ENCODE results near the gene RAB11FIP4.

RAB11FIP4 gene

DNA sequence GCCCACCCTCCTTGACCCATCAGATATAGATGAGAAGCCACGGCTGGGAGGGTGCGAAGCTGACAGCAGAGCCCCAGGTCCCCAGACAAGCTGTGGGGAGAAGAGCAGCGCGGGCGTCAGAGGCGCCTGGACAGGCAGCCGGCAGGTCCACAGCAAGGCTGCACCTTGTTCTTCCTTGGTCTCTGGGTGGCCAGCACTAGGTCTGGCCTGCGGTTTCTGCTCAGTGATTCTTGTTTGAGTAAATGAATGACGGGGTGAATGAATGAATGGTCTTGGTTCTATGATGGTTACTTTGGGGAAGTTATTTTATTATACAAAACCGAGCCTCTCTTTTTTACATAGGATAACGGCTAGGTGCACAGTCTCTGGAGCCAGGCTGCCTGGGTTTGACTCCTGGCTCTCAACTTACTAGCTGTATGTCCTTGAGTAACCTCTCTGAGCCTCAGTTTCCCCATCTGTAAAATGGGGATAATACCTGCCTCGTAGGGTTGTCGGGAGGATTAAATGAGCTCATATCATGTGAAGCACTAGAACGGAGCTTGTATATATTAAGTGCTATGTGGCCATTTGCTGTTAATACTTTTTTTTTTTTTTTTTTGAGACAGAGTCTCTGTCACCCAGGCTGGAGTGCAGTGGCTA, 86.1 kb downstream of the RAB11FIP4 start:
- H3K9me3 ChIP-seq (ENCODE audit: insufficient read depth, low read length, severe bottlenecking): no peaks in the 10 kb centered on the region
- H3K27me3 ChIP-seq (ENCODE audit: insufficient read depth, low read length, poor library complexity): no peaks in the 10 kb centered on the region
- H4K20me1 ChIP-seq (ENCODE audit: insufficient read depth, low read length): no peaks in the 10 kb centered on the region
- H3K79me2 ChIP-seq (ENCODE audit: insufficient read depth, low read length): no peaks in the 10 kb centered on the region
- DNase-seq (no peak), ATAC-seq (ENCODE audit: insufficient read depth, low read depth) (no peak)
- no peak for TF ChIP-seq EZH2 (IDR thresholded peaks at IDR 0.05; ENCODE audit: borderline replicate concordance, low read depth, low read length, severe bottlenecking)
- TF ChIP-seq, protein P1, sequence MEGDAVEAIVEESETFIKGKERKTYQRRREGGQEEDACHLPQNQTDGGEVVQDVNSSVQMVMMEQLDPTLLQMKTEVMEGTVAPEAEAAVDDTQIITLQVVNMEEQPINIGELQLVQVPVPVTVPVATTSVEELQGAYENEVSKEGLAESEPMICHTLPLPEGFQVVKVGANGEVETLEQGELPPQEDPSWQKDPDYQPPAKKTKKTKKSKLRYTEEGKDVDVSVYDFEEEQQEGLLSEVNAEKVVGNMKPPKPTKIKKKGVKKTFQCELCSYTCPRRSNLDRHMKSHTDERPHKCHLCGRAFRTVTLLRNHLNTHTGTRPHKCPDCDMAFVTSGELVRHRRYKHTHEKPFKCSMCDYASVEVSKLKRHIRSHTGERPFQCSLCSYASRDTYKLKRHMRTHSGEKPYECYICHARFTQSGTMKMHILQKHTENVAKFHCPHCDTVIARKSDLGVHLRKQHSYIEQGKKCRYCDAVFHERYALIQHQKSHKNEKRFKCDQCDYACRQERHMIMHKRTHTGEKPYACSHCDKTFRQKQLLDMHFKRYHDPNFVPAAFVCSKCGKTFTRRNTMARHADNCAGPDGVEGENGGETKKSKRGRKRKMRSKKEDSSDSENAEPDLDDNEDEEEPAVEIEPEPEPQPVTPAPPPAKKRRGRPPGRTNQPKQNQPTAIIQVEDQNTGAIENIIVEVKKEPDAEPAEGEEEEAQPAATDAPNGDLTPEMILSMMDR (IDR thresholded peaks at IDR 0.05; ENCODE audit: borderline replicate concordance, extremely low read depth, low read length, poor library complexity, severe bottlenecking): no peak
- no peak overlapping the region for H3K4me3 ChIP-seq (ENCODE audit: low read depth in 1 of 2, low read length in 2 of 2)
- no peak overlapping the region for H3K27ac ChIP-seq (ENCODE audit: low read length)
- H3K36me3 ChIP-seq (ENCODE audit: insufficient read depth, low read length): no peaks in the 10 kb centered on the region
- no peak overlapping the region for H3K9ac ChIP-seq (ENCODE audit: low read depth, low read length)
- H3K4me1 ChIP-seq (ENCODE audit: insufficient read depth, low read length): no peaks in the 10 kb centered on the region
- no peak overlapping the region for H2AFZ ChIP-seq (ENCODE audit: low read depth, low read length)
- H3K4me2 ChIP-seq (ENCODE audit: insufficient read depth, low read length): no peak overlapping the region

DNA sequence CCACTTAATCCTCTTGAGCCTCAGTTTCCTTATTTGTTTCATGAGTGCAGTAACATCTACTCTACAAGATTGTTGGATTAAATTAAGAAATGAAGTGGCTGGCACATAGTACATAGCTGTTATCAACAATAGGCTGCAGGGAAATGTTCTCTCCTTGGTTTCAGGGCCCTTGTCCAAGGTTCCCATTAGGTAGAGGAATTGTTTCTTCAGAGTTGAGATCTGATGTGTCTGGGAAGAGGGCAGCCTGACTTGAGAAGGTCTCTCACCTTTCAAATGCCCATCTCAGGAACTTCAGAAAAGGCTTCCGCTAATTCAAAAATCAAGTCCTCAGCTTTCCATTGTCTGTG, 87.6 kb downstream of the RAB11FIP4 start:
- Histone ChIP-seq H3K27ac (ENCODE audit: low read length) (no peak overlapping the region), H4K20me1 (ENCODE audit: insufficient read depth, low read length) (no peaks in the 10 kb centered on the region), H3K79me2 (ENCODE audit: insufficient read depth, low read length) (no peaks in the 10 kb centered on the region), H2AFZ (ENCODE audit: low read depth, low read length) (no peak overlapping the region), H3K4me1 (ENCODE audit: insufficient read depth, low read length) (no peaks in the 10 kb centered on the region), H3K9me3 (ENCODE audit: insufficient read depth, low read length, severe bottlenecking) (no peaks in the 10 kb centered on the region), H3K27me3 (ENCODE audit: insufficient read depth, low read length, poor library complexity) (no peaks in the 10 kb centered on the region), H3K4me2 (ENCODE audit: insufficient read depth, low read length) (no peak overlapping the region), H3K4me3 (ENCODE audit: low read depth in 1 of 2, low read length in 2 of 2) (no peak overlapping the region), H3K36me3 (ENCODE audit: insufficient read depth, low read length) (no peaks in the 10 kb centered on the region), H3K9ac (ENCODE audit: low read depth, low read length) (no peak overlapping the region)
- ATAC-seq (ENCODE audit: insufficient read depth, low read depth): no peak
- TF ChIP-seq, protein P1 (IDR thresholded peaks at IDR 0.05; ENCODE audit: borderline replicate concordance, extremely low read depth, low read length, poor library complexity, severe bottlenecking): no peak
- no peak for TF ChIP-seq EZH2 (IDR thresholded peaks at IDR 0.05; ENCODE audit: borderline replicate concordance, low read depth, low read length, severe bottlenecking)
- no peak for DNase-seq

GRCh38 chr17:31479524-31479923, 88.0 kb downstream of the RAB11FIP4 start:
- DNase-seq (no peak), ATAC-seq (ENCODE audit: insufficient read depth, low read depth) (no peak)
- no peak overlapping the region for H3K27ac ChIP-seq (ENCODE audit: low read length)

More at GRCh38 chr17:31479524-31479923, 88.0 kb downstream of the RAB11FIP4 start:
- Histone ChIP-seq H3K4me1 (ENCODE audit: insufficient read depth, low read length) (no peaks in the 10 kb centered on the region), H3K79me2 (ENCODE audit: insufficient read depth, low read length) (no peaks in the 10 kb centered on the region), H3K27me3 (ENCODE audit: insufficient read depth, low read length, poor library complexity) (no peaks in the 10 kb centered on the region), H3K9me3 (ENCODE audit: insufficient read depth, low read length, severe bottlenecking) (no peaks in the 10 kb centered on the region), H3K36me3 (ENCODE audit: insufficient read depth, low read length) (no peaks in the 10 kb centered on the region), H4K20me1 (ENCODE audit: insufficient read depth, low read length) (no peaks in the 10 kb centered on the region), H3K9ac (ENCODE audit: low read depth, low read length) (no peak overlapping the region), H3K4me2 (ENCODE audit: insufficient read depth, low read length) (no peak overlapping the region), H2AFZ (ENCODE audit: low read depth, low read length) (no peak overlapping the region), H3K4me3 (ENCODE audit: low read depth in 1 of 2, low read length in 2 of 2) (no peak overlapping the region)
- TF ChIP-seq EZH2 (IDR thresholded peaks at IDR 0.05; ENCODE audit: borderline replicate concordance, low read depth, low read length, severe bottlenecking): no peak
- TF ChIP-seq, protein P1 (IDR thresholded peaks at IDR 0.05; ENCODE audit: borderline replicate concordance, extremely low read depth, low read length, poor library complexity, severe bottlenecking): no peak
